PFSK-1 (cell line): ENCODE data around the gene TRAF6.

Experiments used
- POLR2AphosphoS5 ChIP-seq: IDR thresholded peaks from 2 replicates; pipeline ENCODE4 v1.6.1; 2012; ENCODE audit warnings: low read depth, mild to moderate bottlenecking, control low read depth, low read length, moderate library complexity
- REST ChIP-seq, 2 experiments: IDR thresholded peaks; 2 replicates each; pipeline versions ENCODE4 v1.6.1 to v1.8.0; 2011 to 2012; ENCODE audit warnings: low read depth in 2 of 2, low read length in 2 of 2, control low read depth in 1 of 2, inconsistent platforms in 1 of 2, mild to moderate bottlenecking in 1 of 2, moderate library complexity in 1 of 2; ENCODE audit not compliant: insufficient read depth in 1 of 2
- SIN3A ChIP-seq: IDR thresholded peaks from 2 replicates; pipeline ENCODE4 v1.6.1; 2012; ENCODE audit warnings: mild to moderate bottlenecking, low read length, moderate library complexity, borderline replicate concordance; ENCODE audit not compliant: insufficient read depth

- TF ChIP-seq REST (IDR thresholded peaks at IDR 0.05; ENCODE audit: insufficient read depth in 1 of 2, low read depth in 2 of 2, low read length in 2 of 2) (no peak), POLR2AphosphoS5 (no peak), SIN3A (no peak)
These were observed 8.8 kb downstream of the TRAF6 start for GRCh38 chr11:36501236-36501635.
